ENCODE data around the gene TNFRSF8.
"Not testable (repeated sequence)": the region's sequence is repeated elsewhere in the genome, so short reads cannot be mapped to it uniquely, and the experiment has no call there.

Gene TNFRSF8

GRCh38 chr1:12063141-12064072 lies at the start of gene TNFRSF8:
Gene TNFRSF8 (plus strand): TSS chr1:12063303. CDS start chr1:12063599, 296 bp downstream.
- no peak for DNase-seq

- no peak for DNase-seq
These were observed 48.7 kb upstream of the TNFRSF8 start for GRCh38 chr1:12014141-12014991.

- DNase-seq = no peak
These were observed 48.1 kb upstream of the TNFRSF8 start for GRCh38 chr1:12015001-12015491.

GRCh38 chr1:12015499-12015898 lies 47.6 kb upstream of the TNFRSF8 start:
- no peak for DNase-seq

- DNase-seq = no peak
These were observed 46.9 kb upstream of the TNFRSF8 start for GRCh38 chr1:12016182-12016581.

- DNase-seq = no peak
These were observed 43.1 kb upstream of the TNFRSF8 start for GRCh38 chr1:12019858-12020509.

GRCh38 chr1:12021616-12022015 lies 41.5 kb upstream of the TNFRSF8 start:
- no peak for DNase-seq

GRCh38 chr1:12022036-12022435 lies 41.1 kb upstream of the TNFRSF8 start:
- DNase-seq = no peak

GRCh38 chr1:12026586-12026985 lies 36.5 kb upstream of the TNFRSF8 start:
- DNase-seq = no peak

GRCh38 chr1:12028248-12028647 lies 34.9 kb upstream of the TNFRSF8 start:
- no peak for DNase-seq

- no peak for DNase-seq
These were observed 34.1 kb upstream of the TNFRSF8 start for GRCh38 chr1:12028957-12029511.

GRCh38 chr1:12029720-12030339 lies 33.3 kb upstream of the TNFRSF8 start:
- no peak for DNase-seq

- no peak for DNase-seq
These were observed 31.8 kb upstream of the TNFRSF8 start for GRCh38 chr1:12031039-12031980.

- no peak for DNase-seq
These were observed 30.9 kb upstream of the TNFRSF8 start for GRCh38 chr1:12032161-12032621.

GRCh38 chr1:12033441-12033840 lies 29.7 kb upstream of the TNFRSF8 start:
- not testable (repeated sequence) for DNase-seq

GRCh38 chr1:12034381-12034801 lies 28.7 kb upstream of the TNFRSF8 start:
- no peak for DNase-seq

- DNase-seq = no peak
These were observed 27.8 kb upstream of the TNFRSF8 start for GRCh38 chr1:12035312-12035711.

- DNase-seq = no peak
These were observed 25.4 kb upstream of the TNFRSF8 start for GRCh38 chr1:12037486-12038355.

- DNase-seq = no peak
These were observed 24.5 kb upstream of the TNFRSF8 start for GRCh38 chr1:12038356-12039163.

Measured in cerebellar nuclear complex (tissue), 1 donor.